HG03342 (cell line): ENCODE results near the gene GPS2.

Experiments used
- ATAC-seq: cut with Tn5 transposase; IDR thresholded peaks from one replicate; pipeline ENCODE4 v1.9.1; 2021; ENCODE audit warnings: mild to moderate bottlenecking, moderate library complexity; ENCODE audit not compliant: unreplicated experiment

GPS2 gene

GRCh38 chr17:7314719-7315569 lies at the start of gene GPS2:
TSS of gene GPS2 (minus strand) at chr17:7315360. CDS start at chr17:7315052, 308 bp downstream.
- peak; percentile 70 for ATAC-seq

- ATAC-seq, result no peak
Observed at GRCh38 chr17:7363311-7363710, 48.2 kb upstream of the GPS2 start.

GRCh38 chr17:7361906-7362305 lies 46.7 kb upstream of the GPS2 start:
- no peak for ATAC-seq

GRCh38 chr17:7357381-7357780 lies 42.2 kb upstream of the GPS2 start:
- ATAC-seq, result no peak

- no peak for ATAC-seq
Observed at GRCh38 chr17:7356756-7357155, 41.6 kb upstream of the GPS2 start.

GRCh38 chr17:7356072-7356549 lies 41.0 kb upstream of the GPS2 start:
- no peak for ATAC-seq

GRCh38 chr17:7355573-7355972 lies 40.4 kb upstream of the GPS2 start:
- ATAC-seq, result no peak

- no peak for ATAC-seq
Observed at GRCh38 chr17:7355053-7355452, 39.9 kb upstream of the GPS2 start, which contains the start of gene TMEM95. TSS of gene TMEM95 (plus strand) at chr17:7355156. CDS start at chr17:7355205, 49 bp downstream.

GRCh38 chr17:7354262-7354843 lies 39.2 kb upstream of the GPS2 start:
- no peak for ATAC-seq

- no peak for ATAC-seq
Observed at GRCh38 chr17:7352910-7353635, 37.9 kb upstream of the GPS2 start.

- ATAC-seq, result no peak
Observed at GRCh38 chr17:7352503-7352889, 37.3 kb upstream of the GPS2 start.

GRCh38 chr17:7351665-7352502 lies 36.7 kb upstream of the GPS2 start, which contains the start of gene KCTD11:
TSS of gene KCTD11 (plus strand) at chr17:7352162.
- ATAC-seq, result peak; percentile 46

GRCh38 chr17:7348478-7349242 lies 33.5 kb upstream of the GPS2 start:
- ATAC-seq, result no peak

GRCh38 chr17:7347630-7348477 lies 32.7 kb upstream of the GPS2 start:
- ATAC-seq, result no peak

- no peak for ATAC-seq
Observed at GRCh38 chr17:7346761-7347614, 31.8 kb upstream of the GPS2 start.

- no peak for ATAC-seq
Observed at GRCh38 chr17:7343250-7343649, 28.1 kb upstream of the GPS2 start.

- no peak for ATAC-seq
Observed at GRCh38 chr17:7341842-7342241, 26.7 kb upstream of the GPS2 start.

GRCh38 chr17:7340179-7340578 lies 25.0 kb upstream of the GPS2 start:
- no peak for ATAC-seq
